Chondrocyte (in vitro differentiated cells): ENCODE results near the gene APOF. TPM values are rescaled to one million over a fixed set of nuclear protein-coding genes. Genes with fewer than 3 reads are reported as not detected.

Experiments
- DNase-seq: peaks from one replicate; pipeline ENCODE4 v3.0.0; 2021; ENCODE audit warnings: mixed read lengths, low spot score
- H3K27ac Mint-ChIP-seq: one replicate; pipeline ENCODE4 v1.8.0; 2021; ENCODE audit warnings: mild to moderate bottlenecking, moderate library complexity, mixed read lengths; ENCODE audit not compliant: unreplicated experiment
- H3K27me3 Mint-ChIP-seq: 2 replicates; pipeline ENCODE4 v1.8.0; 2021; ENCODE audit warnings: low read depth, mixed read lengths
- H3K36me3 Mint-ChIP-seq: 2 replicates; pipeline ENCODE4 v1.8.0; 2021; ENCODE audit warnings: low read depth, mixed read lengths
- H3K4me1 Mint-ChIP-seq: 2 replicates; pipeline ENCODE4 v1.8.0; 2021; ENCODE audit warnings: low read depth, mild to moderate bottlenecking, mixed read lengths
- H3K4me3 Mint-ChIP-seq: one replicate; pipeline ENCODE4 v1.8.0; 2021; ENCODE audit warnings: mild to moderate bottlenecking, moderate library complexity, mixed read lengths; ENCODE audit not compliant: unreplicated experiment
- H3K9me3 Mint-ChIP-seq: 2 replicates; pipeline ENCODE4 v1.8.0; 2021; ENCODE audit warnings: low read depth, mixed read lengths
- total RNA-seq: library from RNA; stranded (reverse); gene quantifications from 3 replicates; pipeline ENCODE4 v1.2.1, GENCODE V29; 2021
- TF ChIP-seq, protein P1 (sequence below): fragments of 200-600 bp; sonication (generic); IDR thresholded peaks from 2 replicates; pipeline ENCODE4 v1.5.0; 2021; ENCODE audit warnings: antibody characterized with exemption, mild to moderate bottlenecking, moderate library complexity

Gene APOF
- total RNA-seq, 1 donor from 2014 or later, result not detected

DNA sequence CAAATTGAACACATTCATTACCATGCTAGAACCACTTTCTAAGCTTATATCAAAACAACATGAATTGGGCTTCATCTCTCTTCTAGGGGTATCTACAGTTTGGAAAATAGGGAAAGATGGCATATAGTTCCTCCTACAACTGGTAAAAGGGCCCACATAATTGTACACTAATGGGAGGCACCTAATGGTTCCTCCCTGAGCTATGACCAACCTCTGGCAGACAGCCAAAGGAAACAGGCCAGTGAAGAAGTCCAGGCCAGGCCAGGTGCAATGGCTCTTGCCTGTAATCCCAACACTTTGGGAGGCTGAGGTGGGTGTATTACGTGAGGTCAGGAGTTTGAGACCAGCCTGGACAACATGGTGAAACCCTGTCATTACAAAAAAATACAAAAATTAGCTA lies 23.2 kb upstream of the APOF start:
- H3K36me3 Mint-ChIP-seq, result no peaks in the 10 kb centered on the region
- DNase-seq, result no peak
- H3K27ac Mint-ChIP-seq, result no peak overlapping the region
- peaks cover 28% of the 10 kb centered on the region for H3K4me1 Mint-ChIP-seq
- TF ChIP-seq, protein P1, sequence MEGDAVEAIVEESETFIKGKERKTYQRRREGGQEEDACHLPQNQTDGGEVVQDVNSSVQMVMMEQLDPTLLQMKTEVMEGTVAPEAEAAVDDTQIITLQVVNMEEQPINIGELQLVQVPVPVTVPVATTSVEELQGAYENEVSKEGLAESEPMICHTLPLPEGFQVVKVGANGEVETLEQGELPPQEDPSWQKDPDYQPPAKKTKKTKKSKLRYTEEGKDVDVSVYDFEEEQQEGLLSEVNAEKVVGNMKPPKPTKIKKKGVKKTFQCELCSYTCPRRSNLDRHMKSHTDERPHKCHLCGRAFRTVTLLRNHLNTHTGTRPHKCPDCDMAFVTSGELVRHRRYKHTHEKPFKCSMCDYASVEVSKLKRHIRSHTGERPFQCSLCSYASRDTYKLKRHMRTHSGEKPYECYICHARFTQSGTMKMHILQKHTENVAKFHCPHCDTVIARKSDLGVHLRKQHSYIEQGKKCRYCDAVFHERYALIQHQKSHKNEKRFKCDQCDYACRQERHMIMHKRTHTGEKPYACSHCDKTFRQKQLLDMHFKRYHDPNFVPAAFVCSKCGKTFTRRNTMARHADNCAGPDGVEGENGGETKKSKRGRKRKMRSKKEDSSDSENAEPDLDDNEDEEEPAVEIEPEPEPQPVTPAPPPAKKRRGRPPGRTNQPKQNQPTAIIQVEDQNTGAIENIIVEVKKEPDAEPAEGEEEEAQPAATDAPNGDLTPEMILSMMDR, result no peak
- H3K4me3 Mint-ChIP-seq, result no peak overlapping the region
- no peaks in the 10 kb centered on the region for H3K9me3 Mint-ChIP-seq
- no peaks in the 10 kb centered on the region for H3K27me3 Mint-ChIP-seq

DNA sequence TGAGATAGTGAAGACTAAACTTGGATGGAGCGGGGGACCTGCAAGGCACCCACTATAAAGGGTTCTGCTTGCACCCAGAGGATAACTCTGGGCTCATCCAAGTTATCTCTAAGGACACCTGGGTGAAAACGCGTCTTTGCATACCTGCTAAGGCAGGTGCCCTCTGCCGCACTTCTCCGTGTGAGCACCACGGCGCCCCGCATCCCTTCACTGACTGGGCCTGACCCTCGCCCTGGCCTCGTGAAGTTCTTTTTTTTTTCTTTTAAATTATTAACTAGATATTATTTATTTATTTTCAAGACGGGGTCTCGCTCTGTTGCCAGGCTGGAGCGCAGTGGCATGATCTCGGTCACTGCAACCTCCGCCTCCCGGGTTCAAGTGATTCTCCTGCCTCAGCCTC lies 20.0 kb upstream of the APOF start:
- DNase-seq, result no peak
- TF ChIP-seq, protein P1, result no peak
- H3K27me3 Mint-ChIP-seq, result no peaks in the 10 kb centered on the region
- H3K27ac Mint-ChIP-seq, result no peak overlapping the region
- peaks cover 19% of the 10 kb centered on the region for H3K4me1 Mint-ChIP-seq
- H3K9me3 Mint-ChIP-seq, result no peaks in the 10 kb centered on the region
- H3K4me3 Mint-ChIP-seq, result no peak overlapping the region
- no peaks in the 10 kb centered on the region for H3K36me3 Mint-ChIP-seq

DNA sequence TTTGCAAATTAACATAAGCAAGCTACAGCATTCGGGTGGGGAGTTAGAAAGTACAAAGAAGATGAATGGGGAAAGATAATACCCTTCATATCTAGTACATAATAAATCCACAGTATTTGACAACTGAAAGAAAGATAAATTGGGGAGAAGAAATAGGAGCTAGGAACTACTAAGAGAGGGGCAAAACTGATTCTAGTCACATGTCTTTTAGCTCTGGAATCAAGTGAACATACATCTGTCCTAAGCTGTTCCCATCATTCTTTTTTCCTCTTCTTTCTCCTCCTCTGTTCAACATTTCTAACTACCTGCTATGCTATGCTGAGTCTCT lies 15.3 kb upstream of the APOF start:
- H3K36me3 Mint-ChIP-seq, result no peaks in the 10 kb centered on the region
- H3K4me1 Mint-ChIP-seq, result no peaks in the 10 kb centered on the region
- no peaks in the 10 kb centered on the region for H3K27me3 Mint-ChIP-seq
- no peak overlapping the region for H3K27ac Mint-ChIP-seq
- no peak overlapping the region for H3K4me3 Mint-ChIP-seq
- peaks cover 6% of the 10 kb centered on the region for H3K9me3 Mint-ChIP-seq
- TF ChIP-seq, protein P1, result no peak
- no peak for DNase-seq

DNA sequence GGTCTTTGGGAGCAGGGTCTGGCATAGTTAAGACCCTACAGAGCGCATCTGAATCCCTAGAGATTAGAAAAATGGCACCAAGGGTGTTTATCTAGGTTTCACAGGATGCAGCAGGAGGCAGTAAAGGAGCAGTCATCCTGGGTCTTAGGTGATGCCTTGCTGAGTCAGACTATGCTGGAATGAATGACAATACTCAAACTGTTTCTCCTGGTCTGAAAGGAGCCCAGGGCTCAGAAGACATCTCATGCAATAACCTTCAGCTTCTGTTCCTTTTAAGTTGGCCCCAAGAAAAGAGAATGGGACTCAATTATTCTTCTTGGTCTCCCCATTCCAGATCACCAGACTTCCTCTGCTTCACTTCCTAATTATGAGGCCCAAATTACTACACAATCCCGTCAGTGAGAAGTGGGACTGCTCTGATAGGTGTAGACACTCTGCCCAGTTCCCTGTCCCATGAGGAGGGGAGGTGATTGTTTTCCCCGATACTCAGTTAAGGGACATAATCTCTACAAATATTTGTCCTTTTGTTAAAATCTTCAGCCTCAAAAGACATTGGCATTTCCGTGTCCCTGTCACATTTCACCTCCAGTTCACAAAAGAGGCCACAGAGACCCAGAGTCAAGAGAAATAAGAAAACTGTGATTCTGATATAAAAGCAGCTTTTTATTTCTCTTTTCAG lies 14.8 kb upstream of the APOF start:
- peaks cover 10% of the 10 kb centered on the region for H3K9me3 Mint-ChIP-seq
- no peaks in the 10 kb centered on the region for H3K36me3 Mint-ChIP-seq
- no peak overlapping the region for H3K4me3 Mint-ChIP-seq
- H3K27ac Mint-ChIP-seq, result no peak overlapping the region
- TF ChIP-seq, protein P1, result no peak
- DNase-seq, result no peak
- H3K4me1 Mint-ChIP-seq, result no peaks in the 10 kb centered on the region
- no peaks in the 10 kb centered on the region for H3K27me3 Mint-ChIP-seq

DNA sequence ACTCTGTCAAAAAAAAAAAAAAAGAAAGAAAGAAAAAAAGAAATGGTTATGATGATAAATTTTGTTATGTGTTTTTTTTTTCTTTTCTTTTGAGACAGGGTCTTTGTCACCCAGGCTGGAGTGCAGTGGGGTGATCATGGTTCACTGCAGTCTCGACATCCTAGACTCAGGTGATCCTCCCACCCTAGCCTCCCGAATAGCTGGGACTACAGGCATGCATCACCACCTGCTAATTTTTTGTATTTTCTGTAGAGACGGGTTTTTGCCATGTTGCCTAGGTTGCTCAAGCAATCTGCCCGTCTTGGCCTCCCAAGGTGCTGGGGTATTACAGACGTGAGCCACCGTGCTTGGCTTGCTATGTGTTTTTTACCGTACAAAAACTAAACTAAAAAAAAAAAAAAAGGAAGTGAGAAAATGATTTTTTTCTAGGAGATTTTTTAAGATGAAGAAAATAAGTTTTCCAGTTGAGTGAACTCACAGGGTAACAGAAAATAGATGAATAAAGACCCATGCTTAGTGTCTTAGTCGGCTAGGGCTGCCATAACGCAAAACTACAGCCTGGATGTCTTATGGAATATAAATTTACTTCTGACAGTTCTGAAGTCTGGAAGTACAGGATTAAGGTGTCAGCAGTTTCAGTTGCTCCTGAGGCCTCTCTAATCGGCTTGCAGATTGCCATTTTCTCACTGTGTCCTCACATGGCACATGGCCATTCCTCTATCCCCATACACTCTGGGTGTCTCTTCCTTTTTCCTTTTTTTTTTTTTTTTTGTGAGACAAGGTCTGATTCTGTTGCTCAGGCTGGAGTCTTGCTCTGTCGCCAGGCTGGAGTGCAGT lies 13.2 kb upstream of the APOF start:
- H3K4me1 Mint-ChIP-seq, result no peaks in the 10 kb centered on the region
- H3K27ac Mint-ChIP-seq, result no peak overlapping the region
- no peak for DNase-seq
- H3K4me3 Mint-ChIP-seq, result no peak overlapping the region
- peaks cover 7% of the 10 kb centered on the region for H3K27me3 Mint-ChIP-seq
- TF ChIP-seq, protein P1, result no peak
- no peaks in the 10 kb centered on the region for H3K36me3 Mint-ChIP-seq
- H3K9me3 Mint-ChIP-seq, result peaks cover 10% of the 10 kb centered on the region
